Thymus (tissue), 11 donors: ENCODE measurements around the gene MEF2B. TPM values are rescaled to one million over a fixed set of nuclear protein-coding genes. Genes with fewer than 3 reads are reported as not detected.
A peak's percentile ranks its signal among the peaks of the same experiment; 100 is the strongest.
"Not testable (repeated sequence)": the region's sequence is repeated elsewhere in the genome, so short reads cannot be mapped to it uniquely, and the experiment has no call there.

Experiments used
- DNase-seq, 9 donors: peaks; one replicate each; pipeline ENCODE4 v3.0.0-alpha.2; 2013; ENCODE audit warnings: low spot score in 9 of 9, low read depth in 6 of 9, missing footprints in 1 of 9
- H3K27ac ChIP-seq, 2 donors: one replicate each; pipeline ENCODE4 v1.5.1; 2013; ENCODE audit warnings: control low read depth in 1 of 2, low read depth in 1 of 2, low read length in 1 of 2, mild to moderate bottlenecking in 1 of 2, moderate library complexity in 1 of 2
- H3K27me3 ChIP-seq, 2 donors: one replicate each; pipeline ENCODE4 v1.5.1; 2013; ENCODE audit warnings: low read length in 1 of 2; ENCODE audit not compliant: control insufficient read depth in 2 of 2, insufficient read depth in 1 of 2
- H3K36me3 ChIP-seq, 2 donors: one replicate each; pipeline ENCODE4 v1.5.1; 2013; ENCODE audit warnings: low read length in 1 of 2, mild to moderate bottlenecking in 1 of 2, moderate library complexity in 1 of 2; ENCODE audit not compliant: control insufficient read depth in 2 of 2, insufficient read depth in 2 of 2
- H3K4me1 ChIP-seq, 2 donors: one replicate each; pipeline ENCODE4 v1.5.1; 2013; ENCODE audit warnings: low read length in 2 of 2; ENCODE audit not compliant: control insufficient read depth in 2 of 2, insufficient read depth in 2 of 2
- H3K4me3 ChIP-seq, 2 donors: one replicate each; pipeline ENCODE4 v1.5.1; 2013; ENCODE audit warnings: low read length in 2 of 2, control low read depth in 1 of 2, mild to moderate bottlenecking in 1 of 2
- H3K9me3 ChIP-seq, 2 donors: one replicate each; pipeline ENCODE4 v1.5.1; 2013; ENCODE audit warnings: low read length in 1 of 2, mild to moderate bottlenecking in 1 of 2; ENCODE audit not compliant: control insufficient read depth in 2 of 2, insufficient read depth in 1 of 2
- WGBS: extraction: QIAGEN DNeasy Blood & Tissue Kit; methylation state at CpG from one replicate; pipeline ENCODE4 v1.1.7; 2013; 5-methylcytosine and 5-hydroxymethylcytosine counted together
- polyA plus RNA-seq: library from polyadenylated mRNA; stranded (reverse); fragments of 200-250 nt; gene quantifications from one replicate; pipeline ENCODE4 v1.2.3, GENCODE V29; 2013
- total RNA-seq: library from RNA; stranded (reverse); fragments of 120-200 nt; gene quantifications from one replicate; pipeline ENCODE4 v1.2.4, GENCODE V29; 2013
- donor health status: healthy.

Gene MEF2B
- total and polyA plus RNA-seq, 2 donors = 0.42 to 2.1 TPM

- 49% methylated on average over 5 of the region's 5 CpGs for WGBS
- Histone ChIP-seq H3K4me1 (peaks cover 16 to 20% of the 10 kb centered on the region in 2 donors), H3K4me3 (no peak overlapping the region)
Measured at GRCh38 chr19:19139876-19140229, 30.2 kb downstream of the MEF2B start.

GRCh38 chr19:19138109-19138981 is 31.7 kb downstream of the MEF2B start, which contains the start of gene TMEM161A:
Gene TMEM161A (minus strand): TSS chr19:19138478. CDS start chr19:19138428, 50 bp downstream.
- 3% methylated on average over 42 of the region's 42 CpGs for WGBS
- Histone ChIP-seq H3K4me3 (peak within 1 kb of the TSS; percentile 54 to 69), H3K4me1 (peaks cover 25 to 31% of the 10 kb centered on the region in 2 donors), H3K36me3 (no peaks in the 10 kb centered on the region), H3K27me3 (peaks cover 0 to 2% of the 10 kb centered on the region in 2 donors), H3K27ac (no peak within 1 kb of the TSS), H3K9me3 (peaks cover 0 to 5% of the 10 kb centered on the region in 2 donors)
- DNase-seq = peak; percentile 93 to 99 (median 98)

More at GRCh38 chr19:19139876-19140229, 30.2 kb downstream of the MEF2B start:
- H3K9me3 ChIP-seq = peaks cover 0 to 5% of the 10 kb centered on the region in 2 donors
- DNase-seq = no peak
- peaks cover 0 to 2% of the 10 kb centered on the region in 2 donors for H3K27me3 ChIP-seq
- H3K36me3 ChIP-seq = no peaks in the 10 kb centered on the region
- H3K27ac ChIP-seq = no peak overlapping the region

DNA sequence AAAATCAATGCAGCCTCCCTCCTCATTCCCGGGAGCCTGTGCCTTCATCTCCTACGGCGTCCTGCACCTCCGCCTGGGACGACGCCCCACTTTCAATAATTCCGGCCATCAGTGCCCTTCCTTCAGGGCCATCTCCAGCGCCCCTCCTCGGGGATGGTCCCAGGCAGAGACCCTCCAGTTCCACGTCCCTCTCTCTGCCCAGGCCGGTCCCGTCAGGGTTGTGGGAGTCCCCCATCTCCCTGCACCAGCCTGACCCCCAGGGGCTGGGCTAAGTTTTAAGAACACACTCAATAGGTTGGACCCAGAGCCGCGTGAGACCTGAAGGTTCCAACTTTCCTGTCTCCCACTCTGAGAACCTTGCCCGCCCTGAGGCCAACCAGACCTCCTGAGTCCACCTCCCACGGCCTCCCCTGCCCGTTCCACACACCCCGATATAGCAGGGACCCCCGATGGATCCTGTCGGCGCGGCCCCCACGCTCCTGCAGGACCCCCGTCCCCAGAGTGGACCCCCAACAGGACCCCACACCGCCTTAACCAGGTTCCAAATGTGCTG is 32.4 kb downstream of the MEF2B start:
- Histone ChIP-seq H3K4me1 (peaks cover 25 to 31% of the 10 kb centered on the region in 2 donors), H3K27me3 (peaks cover 0 to 2% of the 10 kb centered on the region in 2 donors), H3K27ac (no peak overlapping the region), H3K36me3 (no peaks in the 10 kb centered on the region), H3K9me3 (peaks cover 0 to 11% of the 10 kb centered on the region in 2 donors), H3K4me3 (peak overlapping the region; percentile 54 to 69)
- no peak for DNase-seq
- WGBS = 38% methylated on average over 25 of the region's 25 CpGs

GRCh38 chr19:19135713-19136112 is 34.4 kb downstream of the MEF2B start:
- DNase-seq, H3K27ac ChIP-seq, H3K27me3 ChIP-seq, H3K36me3 ChIP-seq, H3K4me3 ChIP-seq: not testable (repeated sequence)
- peaks cover 25 to 31% of the 10 kb centered on the region in 2 donors for H3K4me1 ChIP-seq
- H3K9me3 ChIP-seq = peaks cover 5 to 21% of the 10 kb centered on the region in 2 donors
- WGBS = 93% methylated on average over 6 of the region's 6 CpGs

GRCh38 chr19:19134687-19135158 is 35.3 kb downstream of the MEF2B start:
- WGBS = 20% methylated on average over 21 of the region's 21 CpGs
- peak in 7 of 9 donors; percentile 24 to 82 (median 59) for DNase-seq

GRCh38 chr19:19133985-19134384 is 36.1 kb downstream of the MEF2B start:
- no peak for DNase-seq
- Histone ChIP-seq H3K9me3 (peaks cover 5 to 21% of the 10 kb centered on the region in 2 donors), H3K4me1 (peaks cover 23 to 29% of the 10 kb centered on the region in 2 donors), H3K4me3 (no peak overlapping the region), H3K27ac (no peak overlapping the region), H3K36me3 (peaks cover 0 to 8% of the 10 kb centered on the region in 2 donors), H3K27me3 (peaks cover 0 to 2% of the 10 kb centered on the region in 2 donors)
- 69% methylated on average over 6 of the region's 6 CpGs for WGBS

More at GRCh38 chr19:19134687-19135158, 35.3 kb downstream of the MEF2B start:
- peaks cover 0 to 2% of the 10 kb centered on the region in 2 donors for H3K27me3 ChIP-seq
- H3K4me1 ChIP-seq = peaks cover 25 to 31% of the 10 kb centered on the region in 2 donors
- no peak overlapping the region for H3K4me3 ChIP-seq
- H3K27ac ChIP-seq = no peak overlapping the region
- H3K9me3 ChIP-seq = peaks cover 5 to 21% of the 10 kb centered on the region in 2 donors
- H3K36me3 ChIP-seq = peaks cover 0 to 6% of the 10 kb centered on the region in 2 donors

DNA sequence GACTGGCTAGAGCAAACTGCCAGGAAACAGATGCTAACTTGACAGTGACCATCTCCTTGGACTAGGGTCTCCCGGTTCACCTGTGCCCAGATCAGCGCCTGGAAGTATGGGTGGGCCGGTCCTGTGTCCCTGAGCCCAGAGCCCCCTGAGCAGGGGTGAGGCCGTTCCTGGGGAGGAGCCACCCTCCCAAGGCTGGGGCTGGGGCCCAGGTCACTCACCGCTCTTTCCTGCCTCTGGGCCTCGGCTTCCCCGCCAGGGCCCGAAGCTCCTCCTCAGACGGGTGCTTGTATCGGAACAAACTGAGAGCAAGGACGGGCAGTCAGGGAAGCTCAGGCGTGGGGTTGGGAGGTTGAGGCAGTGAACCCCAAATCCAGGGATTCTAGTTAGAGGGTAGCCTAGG is 37.2 kb downstream of the MEF2B start:
- Histone ChIP-seq H3K27me3 (peaks cover 0 to 2% of the 10 kb centered on the region in 2 donors), H3K27ac (no peak overlapping the region), H3K4me1 (peaks cover 23 to 26% of the 10 kb centered on the region in 2 donors), H3K4me3 (no peak overlapping the region), H3K9me3 (peaks cover 5 to 21% of the 10 kb centered on the region in 2 donors), H3K36me3 (peaks cover 0 to 10% of the 10 kb centered on the region in 2 donors)
- DNase-seq = no peak
- 99% methylated on average over 12 of the region's 12 CpGs for whole genome bisulfite sequencing

- peaks cover 5 to 15% of the 10 kb centered on the region in 2 donors for H3K9me3 ChIP-seq
- H3K4me3 ChIP-seq = no peak overlapping the region
- DNase-seq = no peak
- peaks cover 0 to 10% of the 10 kb centered on the region in 2 donors for H3K36me3 ChIP-seq
- H3K27ac ChIP-seq = no peak overlapping the region
- no peaks in the 10 kb centered on the region for H3K27me3 ChIP-seq
- peaks cover 13 to 17% of the 10 kb centered on the region in 2 donors for H3K4me1 ChIP-seq
- WGBS = 96% methylated on average over 3 of the region's 3 CpGs
Measured at GRCh38 chr19:19131989-19132388, 38.1 kb downstream of the MEF2B start.

GRCh38 chr19:19126102-19126501 is 44.0 kb downstream of the MEF2B start:
- 96% methylated on average over 6 of the region's 6 CpGs for WGBS
- no peak for DNase-seq
- no peak overlapping the region for H3K4me3 ChIP-seq

More at GRCh38 chr19:19126102-19126501, 44.0 kb downstream of the MEF2B start:
- peaks cover 0 to 4% of the 10 kb centered on the region in 2 donors for H3K9me3 ChIP-seq
- H3K4me1 ChIP-seq = no peaks in the 10 kb centered on the region
- no peaks in the 10 kb centered on the region for H3K27me3 ChIP-seq
- no peak overlapping the region for H3K27ac ChIP-seq
- peaks cover 0 to 9% of the 10 kb centered on the region in 2 donors for H3K36me3 ChIP-seq
